Loucy (cell line): ENCODE data around the gene KCTD14.

Experiments used
- EZH2phosphoT487 ChIP-seq: fragments of 200-600 bp; IDR thresholded peaks from 2 replicates; pipeline ENCODE4 v1.6.1; 2018; ENCODE audit warnings: antibody characterized with exemption, mild to moderate bottlenecking, moderate library complexity, borderline replicate concordance
- TF ChIP-seq, protein P1 (sequence below): fragments of 200-600 bp; sonication (generic); conservative IDR thresholded peaks from 2 replicates; pipeline ENCODE4 v1.5.1; 2014; ENCODE audit warnings: mild to moderate bottlenecking, antibody characterized with exemption, low read length

DNA sequence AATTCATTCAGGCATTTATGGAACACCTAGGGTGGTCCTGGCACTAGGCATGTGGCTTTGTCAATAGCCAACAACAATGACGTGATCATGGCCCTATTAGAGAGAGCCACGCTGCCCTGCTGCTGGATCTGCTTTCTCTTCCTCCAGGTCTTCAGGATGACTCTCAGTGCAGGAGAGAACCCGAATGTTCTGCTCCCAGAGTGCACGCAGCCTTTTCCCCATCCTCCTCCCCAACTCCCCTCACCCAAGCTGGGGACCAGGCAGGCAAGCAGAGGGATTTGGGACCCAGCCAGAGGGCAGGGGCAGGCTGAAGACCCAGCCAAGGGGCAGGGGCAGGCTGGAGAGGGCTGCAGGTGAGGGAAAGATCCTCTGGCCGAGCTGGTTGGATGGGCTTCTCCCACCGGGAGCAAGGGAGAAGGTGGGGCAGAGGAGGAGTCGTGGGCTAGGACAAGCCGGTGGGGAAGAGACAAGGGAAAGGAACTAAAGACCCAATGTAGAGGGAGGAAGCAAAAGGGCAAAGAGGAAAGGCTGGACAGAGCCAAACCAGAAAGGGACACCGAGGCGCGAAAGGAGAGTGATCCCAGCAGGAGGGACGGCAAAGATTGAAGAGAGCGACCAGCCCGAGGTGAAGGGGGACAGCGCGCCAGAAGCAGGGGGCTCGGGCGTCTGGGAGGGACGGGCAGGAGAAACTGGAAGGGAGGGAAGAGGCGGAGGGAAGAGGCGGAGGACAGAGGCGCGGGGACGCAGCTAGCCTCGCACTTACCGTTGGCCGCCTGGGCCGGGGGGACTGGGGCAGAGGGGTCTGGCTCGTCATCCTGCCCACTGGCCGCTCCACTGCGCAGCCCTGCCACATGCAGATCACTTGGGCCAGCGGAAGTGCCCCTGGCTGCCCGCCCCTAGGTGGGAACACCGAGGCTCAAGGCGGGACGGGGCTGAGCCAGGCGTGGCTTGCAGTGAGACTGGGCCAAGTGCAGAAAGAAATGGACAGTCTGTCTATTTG, at the start of gene KCTD14:
- TF ChIP-seq, protein P1, sequence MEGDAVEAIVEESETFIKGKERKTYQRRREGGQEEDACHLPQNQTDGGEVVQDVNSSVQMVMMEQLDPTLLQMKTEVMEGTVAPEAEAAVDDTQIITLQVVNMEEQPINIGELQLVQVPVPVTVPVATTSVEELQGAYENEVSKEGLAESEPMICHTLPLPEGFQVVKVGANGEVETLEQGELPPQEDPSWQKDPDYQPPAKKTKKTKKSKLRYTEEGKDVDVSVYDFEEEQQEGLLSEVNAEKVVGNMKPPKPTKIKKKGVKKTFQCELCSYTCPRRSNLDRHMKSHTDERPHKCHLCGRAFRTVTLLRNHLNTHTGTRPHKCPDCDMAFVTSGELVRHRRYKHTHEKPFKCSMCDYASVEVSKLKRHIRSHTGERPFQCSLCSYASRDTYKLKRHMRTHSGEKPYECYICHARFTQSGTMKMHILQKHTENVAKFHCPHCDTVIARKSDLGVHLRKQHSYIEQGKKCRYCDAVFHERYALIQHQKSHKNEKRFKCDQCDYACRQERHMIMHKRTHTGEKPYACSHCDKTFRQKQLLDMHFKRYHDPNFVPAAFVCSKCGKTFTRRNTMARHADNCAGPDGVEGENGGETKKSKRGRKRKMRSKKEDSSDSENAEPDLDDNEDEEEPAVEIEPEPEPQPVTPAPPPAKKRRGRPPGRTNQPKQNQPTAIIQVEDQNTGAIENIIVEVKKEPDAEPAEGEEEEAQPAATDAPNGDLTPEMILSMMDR: no peak
- TF ChIP-seq EZH2phosphoT487: no peak
